Body of pancreas (tissue), 4 donors: Measurements from ENCODE around the gene RNF7. TPM values are rescaled to one million over a fixed set of nuclear protein-coding genes. Genes with fewer than 3 reads are reported as not detected.

Source experiments
- ATAC-seq: fragments of 150-250 bp; one replicate; pipeline ENCODE4 v1.9.1; 2016
- DNase-seq, 4 donors: peaks; one replicate each; pipeline ENCODE4 v3.0.0-alpha.2; 2019
- H3K27ac ChIP-seq, 4 donors: fragments of 200-600 bp; sonication (generic); 1 replicate in 3 of 4; 2 replicates in 1 of 4; pipeline versions ENCODE4 v1.5.1 to v1.6.1; 2016 to 2019; ENCODE audit warnings: mild to moderate bottlenecking in 1 of 4, mixed read lengths in 1 of 4, moderate library complexity in 1 of 4
- H3K27me3 ChIP-seq, 2 donors: fragments of 200-600 bp; sonication (generic); one replicate each; pipeline ENCODE4 v1.6.0; 2016; ENCODE audit warnings: mild to moderate bottlenecking in 1 of 2
- H3K36me3 ChIP-seq, 2 donors: fragments of 200-600 bp; sonication (generic); replicated peaks in 1 of 2; 2 replicates each; pipeline ENCODE4 v1.5.1; 2016; ENCODE audit warnings: low read depth in 2 of 2; ENCODE audit not compliant: insufficient read depth in 1 of 2
- H3K4me1 ChIP-seq: fragments of 200-600 bp; sonication (generic); one replicate; pipeline ENCODE4 v1.6.0; 2016
- H3K4me3 ChIP-seq, 2 donors: fragments of 200-600 bp; sonication (generic); 1 replicate in 1 of 2; 2 replicates in 1 of 2; pipeline ENCODE4 v1.5.1; 2016 to 2019
- H3K9me3 ChIP-seq, 3 donors: fragments of 200-600 bp; sonication (generic); 1 replicate in 2 of 3; 2 replicates in 1 of 3; pipeline ENCODE4 v1.5.1; 2016
- CTCF ChIP-seq, 7 experiments: fragments of 450-650 bp in 4 of 7; fragments of 200-600 bp in 3 of 7; sonication (generic) in 3 of 7; IDR thresholded peaks; one replicate each; pipeline ENCODE4 v1.5.1; 2016 to 2019; ENCODE audit warnings: antibody characterized with exemption in 7 of 7
- POLR2A ChIP-seq, 3 donors: fragments of 450-650 bp; IDR thresholded peaks; one replicate each; pipeline ENCODE4 v1.6.1; 2016; ENCODE audit warnings: antibody characterized with exemption in 3 of 3, mild to moderate bottlenecking in 2 of 3
- WGBS, 2 donors: methylation state at CpG; one replicate each; pipeline ENCODE4 v1.1.5; 2017; 5-methylcytosine and 5-hydroxymethylcytosine counted together
- intact Hi-C: fragments of 100-400 bp; cut with DNase I; formaldehyde crosslinking; loops from one replicate; pipeline ENCODE4 v1.15.1; 2023
- total RNA-seq, 2 donors: library from RNA; depleted of rRNA; stranded (reverse); fragments of >200 nt; gene quantifications; one replicate each; pipeline ENCODE4 v1.1.0, GENCODE V29; 2016

The RNF7 gene
- total RNA-seq, 2 donors from 2014 or later: 12.5 to 61.2 TPM

- H3K4me3 ChIP-seq: no peak overlapping the region
- TF ChIP-seq POLR2A (IDR thresholded peaks at IDR 0.05) (no peak), CTCF (IDR thresholded peaks at IDR 0.05) (no peak)
- ATAC-seq: no peak
- no peaks in the 10 kb centered on the region for H3K4me1 ChIP-seq
- H3K9me3 ChIP-seq: no peaks in the 10 kb centered on the region
- no peak for DNase-seq
- WGBS, 2 donors: 74 to 78% methylated on average over 4 of the region's 4 CpGs
- no peak overlapping the region for H3K27ac ChIP-seq
- intact Hi-C loops: no loop called here
- H3K36me3 ChIP-seq: no peaks in the 10 kb centered on the region
- no peaks in the 10 kb centered on the region for H3K27me3 ChIP-seq
Observed at GRCh38 chr3:141729240-141729639, 8.9 kb upstream of the RNF7 start.

GRCh38 chr3:141735176-141735575 lies 2.9 kb upstream of the RNF7 start:
- DNase-seq: no peak

GRCh38 chr3:141735770-141736465 lies 2.2 kb upstream of the RNF7 start:
- Histone ChIP-seq H3K27ac (no peak overlapping the region), H3K4me3 (no peak overlapping the region), H3K4me1 (peaks cover 18% of the 10 kb centered on the region), H3K36me3 (no peaks in the 10 kb centered on the region), H3K27me3 (no peaks in the 10 kb centered on the region), H3K9me3 (no peaks in the 10 kb centered on the region)
- no peak for DNase-seq
- TF ChIP-seq POLR2A (IDR thresholded peaks at IDR 0.05): no peak
- no peak for TF ChIP-seq CTCF (IDR thresholded peaks at IDR 0.05)
- no peak for ATAC-seq
- intact Hi-C loops: no loop called here
- 72 to 78% methylated on average over 7 of the region's 7 CpGs for WGBS, 2 donors

More at GRCh38 chr3:141735176-141735575, 2.9 kb upstream of the RNF7 start:
- intact Hi-C loops: no loop called here
- Histone ChIP-seq H3K4me3 (no peak overlapping the region), H3K27ac (no peak overlapping the region), H3K9me3 (no peaks in the 10 kb centered on the region), H3K36me3 (no peaks in the 10 kb centered on the region), H3K27me3 (no peaks in the 10 kb centered on the region), H3K4me1 (peaks cover 11% of the 10 kb centered on the region)
- TF ChIP-seq POLR2A (IDR thresholded peaks at IDR 0.05): no peak
- TF ChIP-seq CTCF (IDR thresholded peaks at IDR 0.05): no peak
- ATAC-seq: no peak

- DNase-seq: peak in 1 of 4 donors; percentile 21
- no peak for ATAC-seq
Observed at GRCh38 chr3:141737093-141737492, 1.0 kb upstream of the RNF7 start.

More at GRCh38 chr3:141737093-141737492, 1.0 kb upstream of the RNF7 start:
- no peaks in the 10 kb centered on the region for H3K36me3 ChIP-seq
- 75 to 89% methylated on average over 10 of the region's 10 CpGs for WGBS, 2 donors
- intact Hi-C loops: no loop called here
- H3K27me3 ChIP-seq: no peaks in the 10 kb centered on the region
- H3K27ac ChIP-seq: peak overlapping the region in 1 of 4 donors; percentile 96
- no peaks in the 10 kb centered on the region for H3K9me3 ChIP-seq
- no peak for TF ChIP-seq POLR2A (IDR thresholded peaks at IDR 0.05)
- no peak for TF ChIP-seq CTCF (IDR thresholded peaks at IDR 0.05)
- H3K4me1 ChIP-seq: peaks cover 23% of the 10 kb centered on the region
- no peak overlapping the region for H3K4me3 ChIP-seq
